Trophoblast cell (in vitro differentiated cells and primary cell): Measurements from ENCODE around the gene TLE2.
A peak's percentile ranks its signal among the peaks of the same experiment; 100 is the strongest.

ENCODE experiments used
- DNase-seq, 2 donors: peaks; one replicate each; pipeline ENCODE4 v3.0.0-alpha.2; 2016
- H2AFZ ChIP-seq: 2 replicates; pipeline ENCODE4 v1.6.1; 2013; ENCODE audit warnings: low read length, moderate library complexity, mild to moderate bottlenecking; ENCODE audit not compliant: insufficient read depth, poor library complexity
- H2AK5ac ChIP-seq: 2 replicates; pipeline ENCODE4 v1.6.1; 2013; ENCODE audit warnings: mild to moderate bottlenecking, low read length
- H2BK120ac ChIP-seq: 2 replicates; pipeline ENCODE4 v1.6.1; 2013; ENCODE audit warnings: low read length, mild to moderate bottlenecking, moderate library complexity; ENCODE audit not compliant: insufficient read depth, poor library complexity
- H2BK12ac ChIP-seq: 2 replicates; pipeline ENCODE4 v1.6.1; 2013; ENCODE audit warnings: mild to moderate bottlenecking, low read length, moderate library complexity
- H2BK5ac ChIP-seq: 2 replicates; pipeline ENCODE4 v1.6.1; 2013; ENCODE audit warnings: low read length, low read depth, moderate library complexity, mild to moderate bottlenecking; ENCODE audit not compliant: poor library complexity
- H3K14ac ChIP-seq: 2 replicates; pipeline ENCODE4 v1.6.1; 2013; ENCODE audit warnings: mild to moderate bottlenecking, low read length
- H3K18ac ChIP-seq: 2 replicates; pipeline ENCODE4 v1.6.1; 2013; ENCODE audit warnings: mild to moderate bottlenecking, low read length
- H3K23ac ChIP-seq: 2 replicates; pipeline ENCODE4 v1.6.1; 2013; ENCODE audit warnings: low read length
- H3K27ac ChIP-seq: 2 replicates; pipeline ENCODE4 v1.5.1; 2013; ENCODE audit warnings: low read depth, mild to moderate bottlenecking, inconsistent platforms, low read length, moderate library complexity
- H3K27me3 ChIP-seq: 2 replicates; pipeline ENCODE4 v1.6.1; 2013; ENCODE audit warnings: inconsistent platforms, mild to moderate bottlenecking, low read length, moderate library complexity; ENCODE audit not compliant: insufficient read depth
- H3K36me3 ChIP-seq, 2 experiments: 1 replicate in 1 of 2; 2 replicates in 1 of 2; pipeline ENCODE4 v1.6.1; 2013; ENCODE audit warnings: low read length in 2 of 2, mild to moderate bottlenecking in 2 of 2, moderate library complexity in 1 of 2; ENCODE audit not compliant: insufficient read depth in 2 of 2, control insufficient read depth in 1 of 2
- H3K4ac ChIP-seq: 2 replicates; pipeline ENCODE4 v1.6.1; 2013; ENCODE audit warnings: low read depth, mild to moderate bottlenecking, low read length, moderate library complexity
- H3K4me1 ChIP-seq, 2 experiments: 1 replicate in 1 of 2; 2 replicates in 1 of 2; pipeline ENCODE4 v1.6.1; 2013; ENCODE audit warnings: low read length in 2 of 2, mild to moderate bottlenecking in 2 of 2, moderate library complexity in 1 of 2; ENCODE audit not compliant: insufficient read depth in 2 of 2, control insufficient read depth in 1 of 2
- H3K4me2 ChIP-seq: 2 replicates; pipeline ENCODE4 v1.6.1; 2013; ENCODE audit warnings: inconsistent platforms, mild to moderate bottlenecking, low read length, moderate library complexity
- H3K4me3 ChIP-seq: 2 replicates; pipeline ENCODE4 v1.5.1; 2013; ENCODE audit warnings: mild to moderate bottlenecking, low read depth, low read length, inconsistent platforms
- H3K79me1 ChIP-seq: one replicate; pipeline ENCODE4 v1.6.1; 2013; ENCODE audit warnings: low read length
- H3K79me2 ChIP-seq: 2 replicates; pipeline ENCODE4 v1.6.1; 2013; ENCODE audit warnings: low read length, mild to moderate bottlenecking; ENCODE audit not compliant: control insufficient read depth, insufficient read depth, poor library complexity
- H3K9ac ChIP-seq: 2 replicates; pipeline ENCODE4 v1.6.1; 2013; ENCODE audit warnings: mild to moderate bottlenecking, low read length
- H3K9me3 ChIP-seq: 2 replicates; pipeline ENCODE4 v1.6.1; 2013; ENCODE audit warnings: low read depth, mild to moderate bottlenecking, control low read depth, inconsistent platforms, low read length; ENCODE audit not compliant: insufficient read depth
- H4K12ac ChIP-seq: 2 replicates; pipeline ENCODE4 v1.6.1; 2013; ENCODE audit warnings: low read depth, mild to moderate bottlenecking, low read length, moderate library complexity
- H4K8ac ChIP-seq: 2 replicates; pipeline ENCODE4 v1.6.1; 2013; ENCODE audit warnings: low read depth, mild to moderate bottlenecking, low read length, moderate library complexity
- H4K91ac ChIP-seq: one replicate; pipeline ENCODE4 v1.6.1; 2013; ENCODE audit warnings: low read depth, mild to moderate bottlenecking, low read length, moderate library complexity
- WGBS: extraction: QIAGEN DNeasy Blood & Tissue Kit; methylation state at CpG from one replicate; pipeline ENCODE4 v1.1.7; 2013; ENCODE audit warnings: missing lambda C conversion rate; ENCODE audit not compliant: insufficient read length, insufficient coverage; ENCODE audit errors: extremely low coverage; 5-methylcytosine and 5-hydroxymethylcytosine counted together

Gene TLE2

GRCh38 chr19:2981898-2982297 is 47.2 kb downstream of the TLE2 start:
- WGBS: no CpG with 5 or more reads among the region's 5 CpGs
- Histone ChIP-seq H4K8ac (no peak overlapping the region), H3K36me3 (no peaks in the 10 kb centered on the region), H3K9ac (no peak overlapping the region), H3K4me1 (peaks cover 6 to 10% of the 10 kb centered on the region in 2 experiments), H2AK5ac (no peak overlapping the region), H2AFZ (no peak overlapping the region), H3K79me2 (no peaks in the 10 kb centered on the region), H3K4ac (no peak overlapping the region), H3K23ac (no peak overlapping the region), H2BK12ac (no peak overlapping the region), H3K4me3 (no peak overlapping the region), H3K79me1 (no peaks in the 10 kb centered on the region), H3K27me3 (peaks cover 9% of the 10 kb centered on the region), H2BK120ac (no peak overlapping the region), H3K18ac (no peak overlapping the region), H3K4me2 (no peak overlapping the region), H3K9me3 (no peaks in the 10 kb centered on the region), H4K12ac (no peak overlapping the region), H3K14ac (no peak overlapping the region), H3K27ac (no peak overlapping the region), H4K91ac (no peak overlapping the region), H2BK5ac (no peak overlapping the region)
- no peak for DNase-seq

GRCh38 chr19:2978772-2979171 is 50.3 kb downstream of the TLE2 start:
- Histone ChIP-seq H2BK5ac (no peak overlapping the region), H3K79me2 (no peaks in the 10 kb centered on the region), H2BK120ac (no peak overlapping the region), H3K4ac (no peak overlapping the region), H3K27ac (no peak overlapping the region), H3K4me2 (no peak overlapping the region), H3K79me1 (no peaks in the 10 kb centered on the region), H3K18ac (no peak overlapping the region), H2BK12ac (no peak overlapping the region), H3K9me3 (no peaks in the 10 kb centered on the region), H4K91ac (no peak overlapping the region), H4K12ac (no peak overlapping the region), H3K23ac (no peak overlapping the region), H2AK5ac (no peak overlapping the region), H3K36me3 (no peaks in the 10 kb centered on the region), H3K27me3 (peaks cover 13% of the 10 kb centered on the region), H2AFZ (no peak overlapping the region), H4K8ac (no peak overlapping the region), H3K9ac (no peak overlapping the region), H3K4me3 (no peak overlapping the region), H3K14ac (no peak overlapping the region), H3K4me1 (peaks cover 8% of the 10 kb centered on the region in 2 experiments)
- peak in 1 of 2 donors; percentile 60 for DNase-seq
- no CpG with 5 or more reads among the region's 9 CpGs for WGBS

- peak in 1 of 2 donors; percentile 47 for DNase-seq
- no peak overlapping the region for H4K8ac ChIP-seq
- no peak overlapping the region for H3K23ac ChIP-seq
- H3K9ac ChIP-seq: no peak overlapping the region
- no peaks in the 10 kb centered on the region for H3K79me2 ChIP-seq
- H3K27me3 ChIP-seq: peaks cover 10% of the 10 kb centered on the region
- H3K14ac ChIP-seq: no peak overlapping the region
- H3K79me1 ChIP-seq: no peaks in the 10 kb centered on the region
- no peaks in the 10 kb centered on the region for H3K36me3 ChIP-seq
- H3K4me3 ChIP-seq: no peak overlapping the region
- H2AFZ ChIP-seq: no peak overlapping the region
- H3K18ac ChIP-seq: no peak overlapping the region
- H3K4me2 ChIP-seq: no peak overlapping the region
- H2BK12ac ChIP-seq: no peak overlapping the region
- no peak overlapping the region for H3K4ac ChIP-seq
- H2AK5ac ChIP-seq: no peak overlapping the region
- H4K91ac ChIP-seq: no peak overlapping the region
- H3K27ac ChIP-seq: no peak overlapping the region
- H3K9me3 ChIP-seq: no peaks in the 10 kb centered on the region
- no peak overlapping the region for H2BK120ac ChIP-seq
- WGBS: no CpG with 5 or more reads among the region's 11 CpGs
- H4K12ac ChIP-seq: no peak overlapping the region
- H3K4me1 ChIP-seq: peaks cover 3 to 7% of the 10 kb centered on the region in 2 experiments
- no peak overlapping the region for H2BK5ac ChIP-seq
Observed at GRCh38 chr19:2978166-2978767, 50.8 kb downstream of the TLE2 start.

- Histone ChIP-seq H2BK120ac (no peak overlapping the region), H2BK12ac (no peak overlapping the region), H3K79me2 (no peaks in the 10 kb centered on the region), H3K4ac (no peak overlapping the region), H2AFZ (no peak overlapping the region), H3K18ac (no peak overlapping the region), H4K12ac (no peak overlapping the region), H3K27me3 (peaks cover 8% of the 10 kb centered on the region), H3K27ac (no peak overlapping the region), H3K9me3 (no peaks in the 10 kb centered on the region), H4K91ac (no peak overlapping the region), H2AK5ac (no peak overlapping the region), H3K23ac (no peak overlapping the region), H3K79me1 (no peaks in the 10 kb centered on the region), H3K4me3 (no peak overlapping the region), H3K4me1 (peaks cover 3 to 7% of the 10 kb centered on the region in 2 experiments), H3K9ac (no peak overlapping the region), H3K14ac (no peak overlapping the region), H4K8ac (peak overlapping the region; percentile 4), H3K4me2 (peak overlapping the region; percentile 56), H3K36me3 (no peaks in the 10 kb centered on the region), H2BK5ac (no peak overlapping the region)
- peak in 1 of 2 donors; percentile 19 for DNase-seq
- no CpG with 5 or more reads among the region's 10 CpGs for WGBS
Observed at GRCh38 chr19:2977746-2978138, 51.3 kb downstream of the TLE2 start.
